HCT116 (cell line): ENCODE measurements around the gene PTH2. TPM values are rescaled to one million over a fixed set of nuclear protein-coding genes. Genes with fewer than 3 reads are reported as not detected.

Experiments used
- ATAC-seq: fragments of 200-7000 bp; cut with Tn5 transposase; 2 replicates; pipeline ENCODE4 v1.9.1; 2020; ENCODE audit warnings: mild to moderate bottlenecking, moderate library complexity
- BruUV-seq: library from RNA; stranded (reverse); fragments of 400-500 nt; replicated peaks from 2 replicates; lab custom pipeline; 2021; lab: Mats Ljungman, UMichigan
- CTCF ChIA-PET: fragments of 300-600 bp; sonication (Branson Sonifier 250); formaldehyde crosslinking; loops from one replicate; lab custom pipeline; 2021; ENCODE audit warnings: antibody characterized with exemption; lab: Charles Lee
- POLR2A ChIA-PET: fragments of 300-600, 350-600 bp; sonication (Branson Sonifier 250); formaldehyde crosslinking; loops from one replicate; lab custom pipeline; 2021; ENCODE audit warnings: antibody characterized with exemption; lab: Charles Lee
- RAD21 ChIA-PET, 2 experiments: fragments of 300-600 bp; sonication (Branson Sonifier 250); formaldehyde crosslinking; loops; one replicate each; lab custom pipeline; 2023; ENCODE audit warnings: low total read pairs in 2 of 2; ENCODE audit not compliant: uncharacterized antibody in 2 of 2, unreplicated experiment in 2 of 2, low non-redundant PET in 1 of 2; lab: Charles Lee
- DNase-seq: peaks from one replicate; pipeline ENCODE4 v3.0.0-alpha.2; 2010; ENCODE audit warnings: low read depth, low spot score
- H2AFZ ChIP-seq: fragments of 200-600 bp; shearing (Covaris generic), sonication (generic); 2 replicates; pipeline ENCODE4 v1.6.1; 2017; ENCODE audit warnings: low read depth, mixed run types, mixed read lengths, antibody characterized with exemption, low read length; ENCODE audit not compliant: poor library complexity, severe bottlenecking
- H3K27ac ChIP-seq: 2 replicates; pipeline ENCODE4 v1.5.1; 2012; ENCODE audit warnings: low read depth, low read length
- H3K27me3 ChIP-seq: fragments of 200-600 bp; sonication (generic); 2 replicates; pipeline ENCODE4 v1.6.1; 2016; ENCODE audit warnings: mixed run types, low read length, mixed read lengths; ENCODE audit not compliant: insufficient read depth
- H3K36me3 ChIP-seq, 2 experiments: fragments of 200-500 bp in 1 of 2; fragments of 200-600 bp in 1 of 2; sonication (Bioruptor generic) in 1 of 2; sonication (generic) in 1 of 2; 2 replicates each; pipeline versions ENCODE4 v1.5.1 to v1.6.1; 2014 to 2016; ENCODE audit warnings: low read length in 2 of 2, inconsistent platforms in 1 of 2, mixed read lengths in 1 of 2, mixed run types in 1 of 2; ENCODE audit not compliant: insufficient read depth in 2 of 2, control insufficient read depth in 1 of 2
- H3K4me1 ChIP-seq, 2 experiments: fragments of 200-600 bp in 1 of 2; sonication (generic) in 1 of 2; 2 replicates each; pipeline versions ENCODE4 v1.5.1 to v1.6.1; 2012 to 2017; ENCODE audit warnings: low read length in 2 of 2, inconsistent platforms in 1 of 2, mild to moderate bottlenecking in 1 of 2, mixed read lengths in 1 of 2, mixed run types in 1 of 2, moderate library complexity in 1 of 2; ENCODE audit not compliant: insufficient read depth in 2 of 2, control insufficient read depth in 1 of 2
- H3K4me2 ChIP-seq: fragments of 200-600 bp; sonication (generic); 2 replicates; pipeline ENCODE4 v1.6.1; 2017; ENCODE audit warnings: mixed run types, low read length, mixed read lengths
- H3K4me3 ChIP-seq, 2 experiments: fragments of 200-600 bp in 1 of 2; sonication (generic) in 1 of 2; replicated peaks in 1 of 2; 2 replicates each; pipeline ENCODE4 v1.5.1; 2011 to 2016; ENCODE audit warnings: low read length in 2 of 2, control low read depth in 1 of 2, low read depth in 1 of 2, mild to moderate bottlenecking in 1 of 2, mixed read lengths in 1 of 2, mixed run types in 1 of 2
- H3K79me2 ChIP-seq: fragments of 200-600 bp; sonication (generic); 2 replicates; pipeline ENCODE4 v1.6.1; 2017; ENCODE audit warnings: mild to moderate bottlenecking, mixed run types, low read length, moderate library complexity, mixed read lengths; ENCODE audit not compliant: insufficient read depth
- H3K9ac ChIP-seq: fragments of 200-600 bp; sonication (generic); 2 replicates; pipeline ENCODE4 v1.6.1; 2016; ENCODE audit warnings: low read length, mixed read lengths
- H3K9me2 ChIP-seq: fragments of 200-600 bp; sonication (generic), shearing (Covaris generic); 2 replicates; pipeline ENCODE4 v1.6.1; 2017; ENCODE audit warnings: mixed run types, mild to moderate bottlenecking, moderate library complexity; ENCODE audit not compliant: insufficient read depth
- H3K9me3 ChIP-seq, 2 experiments: fragments of 200-500 bp in 1 of 2; fragments of 200-600 bp in 1 of 2; sonication (Bioruptor generic) in 1 of 2; sonication (generic) in 1 of 2; 2 replicates each; pipeline ENCODE4 v1.6.1; 2014 to 2017; ENCODE audit warnings: low read length in 2 of 2, mixed read lengths in 2 of 2, inconsistent platforms in 1 of 2, low read depth in 1 of 2, mild to moderate bottlenecking in 1 of 2, mixed run types in 1 of 2, moderate library complexity in 1 of 2; ENCODE audit not compliant: control insufficient read depth in 1 of 2, insufficient read depth in 1 of 2
- H4K20me1 ChIP-seq: fragments of 200-600 bp; sonication (generic), shearing (Covaris generic); 2 replicates; pipeline ENCODE4 v1.6.1; 2017; ENCODE audit warnings: mixed run types, mild to moderate bottlenecking, moderate library complexity; ENCODE audit not compliant: insufficient read depth
- CBX3 ChIP-seq: IDR thresholded peaks from 2 replicates; pipeline ENCODE4 v1.6.1; 2012; ENCODE audit warnings: low read depth
- CEBPB ChIP-seq: IDR thresholded peaks from 2 replicates; pipeline ENCODE4 v1.6.1; 2012; ENCODE audit warnings: low read depth
- ELF1 ChIP-seq: IDR thresholded peaks from 2 replicates; pipeline ENCODE4 v1.6.1; 2012; ENCODE audit warnings: low read depth, borderline replicate concordance
- EZH2 ChIP-seq: fragments of 200-600 bp; sonication (generic); IDR thresholded peaks from 2 replicates; pipeline ENCODE4 v1.6.1; 2017; ENCODE audit warnings: antibody characterized with exemption, mixed run types
- EZH2phosphoT487 ChIP-seq: fragments of 200-600 bp; IDR thresholded peaks from 2 replicates; pipeline ENCODE4 v1.6.1; 2018; ENCODE audit warnings: antibody characterized with exemption, borderline replicate concordance
- JUND ChIP-seq: IDR thresholded peaks from 2 replicates; pipeline ENCODE4 v1.6.1; 2012
- MAX ChIP-seq: IDR thresholded peaks from 2 replicates; pipeline ENCODE4 v1.6.1; 2012
- POLR2A ChIP-seq: IDR thresholded peaks from 2 replicates; pipeline ENCODE4 v1.7.0; 2011; ENCODE audit warnings: borderline replicate concordance; ENCODE audit not compliant: insufficient read depth, insufficient read length; ENCODE audit errors: extremely low read depth
- POLR2AphosphoS5 ChIP-seq: IDR thresholded peaks from 2 replicates; pipeline ENCODE4 v1.6.1; 2011; ENCODE audit warnings: mild to moderate bottlenecking, low read depth, low read length, moderate library complexity
- SIN3A ChIP-seq: IDR thresholded peaks from 2 replicates; pipeline ENCODE4 v1.6.1; 2012; ENCODE audit warnings: low read depth
- SP1 ChIP-seq: IDR thresholded peaks from 2 replicates; pipeline ENCODE4 v1.6.1; 2012; ENCODE audit warnings: low read depth
- SRF ChIP-seq: IDR thresholded peaks from 2 replicates; pipeline ENCODE4 v1.6.1; 2012; ENCODE audit warnings: low read depth
- TCF7L2 ChIP-seq: IDR thresholded peaks from 2 replicates; pipeline ENCODE4 v1.7.0; 2011; ENCODE audit warnings: borderline replicate concordance, inconsistent platforms; ENCODE audit not compliant: insufficient read depth, insufficient read length; ENCODE audit errors: extremely low read depth
- ZNF274 ChIP-seq: fragments of 200-500 bp; sonication (Bioruptor generic); IDR thresholded peaks from 2 replicates; pipeline ENCODE4 v1.6.1; 2014; ENCODE audit warnings: mild to moderate bottlenecking, low read depth, low read length, inconsistent platforms
- intact Hi-C: fragments of 100-400 bp; cut with micrococcal nuclease; formaldehyde crosslinking; loops from 2 replicates; pipeline ENCODE4 v1.10.0; 2022
- total RNA-seq: library from RNA; stranded (reverse); gene quantifications from one replicate; pipeline ENCODE4 v1.2.1, GENCODE V29; 2021; ENCODE audit not compliant: unreplicated experiment
- TF ChIP-seq, protein P1 (sequence below), 3 experiments: fragments of 200-600 bp in 1 of 3; sonication (generic) in 1 of 3; IDR thresholded peaks in 2 of 3; conservative IDR thresholded peaks in 1 of 3; 2 replicates each; pipeline ENCODE4 v1.5.1; 2012 to 2017; ENCODE audit warnings: low read depth in 2 of 3, low read length in 2 of 3, antibody characterized with exemption in 1 of 3, borderline replicate concordance in 1 of 3, control low read depth in 1 of 3, mild to moderate bottlenecking in 1 of 3, mixed read lengths in 1 of 3, mixed run types in 1 of 3, moderate library complexity in 1 of 3; ENCODE audit not compliant: insufficient read depth in 1 of 3

The PTH2 gene
- total RNA-seq, 1 experiment from 2014 or later: 9.5 TPM

GRCh38 chr19:49417088-49417487 lies 6.2 kb downstream of the PTH2 start:
- Histone ChIP-seq H3K27ac (no peak overlapping the region), H2AFZ (no peak overlapping the region), H3K9me2 (no peaks in the 10 kb centered on the region), H3K36me3 (no peaks in the 10 kb centered on the region), H4K20me1 (no peaks in the 10 kb centered on the region), H3K79me2 (no peaks in the 10 kb centered on the region), H3K27me3 (peaks cover 20% of the 10 kb centered on the region; the same call in 1 of the 2 replicates), H3K4me3 (no peak overlapping the region), H3K4me2 (no peak overlapping the region), H3K4me1 (peaks cover 0 to 5% of the 10 kb centered on the region in 2 experiments; a peak in 1 of 4 replicates), H3K9me3 (no peaks in the 10 kb centered on the region), H3K9ac (no peak overlapping the region)
- TF ChIP-seq EZH2 (no peak), MAX (no peak), SRF (no peak), EZH2phosphoT487 (no peak), SP1 (no peak), JUND (no peak), CEBPB (no peak), CBX3 (no peak), TCF7L2 (no peak), ELF1 (no peak), POLR2A (no peak), SIN3A (no peak), ZNF274 (no peak), POLR2AphosphoS5 (no peak)
- TF ChIP-seq, protein P1, sequence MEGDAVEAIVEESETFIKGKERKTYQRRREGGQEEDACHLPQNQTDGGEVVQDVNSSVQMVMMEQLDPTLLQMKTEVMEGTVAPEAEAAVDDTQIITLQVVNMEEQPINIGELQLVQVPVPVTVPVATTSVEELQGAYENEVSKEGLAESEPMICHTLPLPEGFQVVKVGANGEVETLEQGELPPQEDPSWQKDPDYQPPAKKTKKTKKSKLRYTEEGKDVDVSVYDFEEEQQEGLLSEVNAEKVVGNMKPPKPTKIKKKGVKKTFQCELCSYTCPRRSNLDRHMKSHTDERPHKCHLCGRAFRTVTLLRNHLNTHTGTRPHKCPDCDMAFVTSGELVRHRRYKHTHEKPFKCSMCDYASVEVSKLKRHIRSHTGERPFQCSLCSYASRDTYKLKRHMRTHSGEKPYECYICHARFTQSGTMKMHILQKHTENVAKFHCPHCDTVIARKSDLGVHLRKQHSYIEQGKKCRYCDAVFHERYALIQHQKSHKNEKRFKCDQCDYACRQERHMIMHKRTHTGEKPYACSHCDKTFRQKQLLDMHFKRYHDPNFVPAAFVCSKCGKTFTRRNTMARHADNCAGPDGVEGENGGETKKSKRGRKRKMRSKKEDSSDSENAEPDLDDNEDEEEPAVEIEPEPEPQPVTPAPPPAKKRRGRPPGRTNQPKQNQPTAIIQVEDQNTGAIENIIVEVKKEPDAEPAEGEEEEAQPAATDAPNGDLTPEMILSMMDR (IDR thresholded peaks at IDR 0.05 in 2 of 3, conservative IDR thresholded peaks at IDR 0.05 in 1 of 3; ENCODE audit: borderline replicate concordance in 1 of 3, insufficient read depth in 1 of 3, low read depth in 2 of 3, low read length in 2 of 3): no peak
- ATAC-seq: no peak
- intact Hi-C loops: no loop called here
- no peak for DNase-seq
- ChIA-PET CTCF (no interaction called here), POLR2A (no interaction called here), RAD21 (interaction anchor here in 1 of 2 experiments (0.6 kb wide), 1 partner anchor 13 kb away, joined by 4 read pairs; no protein-coding TSS in a partner anchor)
- BruUV-seq: no TSS peak
